Mucosa of stomach (tissue), 1 donor: ENCODE measurements around the gene TRAF7.
"Not testable (repeated sequence)": the region's sequence is repeated elsewhere in the genome, so short reads cannot be mapped to it uniquely, and the experiment has no call there.

Source experiments
- H3K27me3 ChIP-seq: one replicate; pipeline ENCODE4 v1.7.0; 2013; ENCODE audit warnings: mild to moderate bottlenecking, low read length; ENCODE audit not compliant: control insufficient read depth, insufficient read depth
- H3K36me3 ChIP-seq: one replicate; pipeline ENCODE4 v1.7.0; 2013; ENCODE audit warnings: low read length; ENCODE audit not compliant: control insufficient read depth, insufficient read depth
- H3K4me1 ChIP-seq: one replicate; pipeline ENCODE4 v1.7.0; 2013; ENCODE audit warnings: mild to moderate bottlenecking, low read length; ENCODE audit not compliant: control insufficient read depth, insufficient read depth
- H3K4me3 ChIP-seq: one replicate; pipeline ENCODE4 v1.7.0; 2013; ENCODE audit warnings: low read length
- H3K9ac ChIP-seq: one replicate; pipeline ENCODE4 v1.7.0; 2013; ENCODE audit warnings: mild to moderate bottlenecking, low read length, moderate library complexity
- H3K9me3 ChIP-seq: one replicate; pipeline ENCODE4 v1.7.0; 2013; ENCODE audit warnings: mild to moderate bottlenecking, low read length, moderate library complexity; ENCODE audit not compliant: control insufficient read depth
- donor health status: Pancreatic carcinoma.

The TRAF7 gene

GRCh38 chr16:2114225-2114624 is 41.4 kb upstream of the TRAF7 start:
- not testable (repeated sequence) for H3K36me3 ChIP-seq, H3K27me3 ChIP-seq, H3K4me1 ChIP-seq, H3K9ac ChIP-seq, H3K9me3 ChIP-seq, H3K4me3 ChIP-seq

- H3K4me3 ChIP-seq, H3K9ac ChIP-seq, H3K9me3 ChIP-seq, H3K36me3 ChIP-seq, H3K27me3 ChIP-seq, H3K4me1 ChIP-seq: not testable (repeated sequence)
Measured at GRCh38 chr16:2114885-2115590, 40.5 kb upstream of the TRAF7 start.

- H3K9me3 ChIP-seq, result no peaks in the 10 kb centered on the region
- H3K9ac ChIP-seq, result no peak overlapping the region
- no peaks in the 10 kb centered on the region for H3K27me3 ChIP-seq
- no peaks in the 10 kb centered on the region for H3K36me3 ChIP-seq
- H3K4me3 ChIP-seq, result no peak overlapping the region
- H3K4me1 ChIP-seq, result peaks cover 5% of the 10 kb centered on the region
Measured at GRCh38 chr16:2115591-2115973, 40.0 kb upstream of the TRAF7 start.

- not testable (repeated sequence) for H3K36me3 ChIP-seq, H3K27me3 ChIP-seq, H3K4me3 ChIP-seq, H3K9ac ChIP-seq, H3K9me3 ChIP-seq, H3K4me1 ChIP-seq
Measured at GRCh38 chr16:2116428-2116827, 39.2 kb upstream of the TRAF7 start.

- not testable (repeated sequence) for H3K27me3 ChIP-seq, H3K9ac ChIP-seq, H3K36me3 ChIP-seq, H3K4me1 ChIP-seq, H3K9me3 ChIP-seq, H3K4me3 ChIP-seq
Measured at GRCh38 chr16:2117341-2117740, 38.2 kb upstream of the TRAF7 start.

GRCh38 chr16:2117960-2118722 is 37.4 kb upstream of the TRAF7 start:
- not testable (repeated sequence) for H3K27me3 ChIP-seq, H3K9me3 ChIP-seq, H3K9ac ChIP-seq, H3K4me3 ChIP-seq, H3K4me1 ChIP-seq, H3K36me3 ChIP-seq

- not testable (repeated sequence) for H3K36me3 ChIP-seq, H3K27me3 ChIP-seq, H3K9me3 ChIP-seq, H3K4me3 ChIP-seq, H3K9ac ChIP-seq
- H3K4me1 ChIP-seq, result peaks cover 19% of the 10 kb centered on the region
Measured at GRCh38 chr16:2121325-2121724, 34.3 kb upstream of the TRAF7 start.

- H3K4me3 ChIP-seq, result no peak overlapping the region
Measured at GRCh38 chr16:2121853-2122252, 33.7 kb upstream of the TRAF7 start.

GRCh38 chr16:2122429-2122828 is 33.2 kb upstream of the TRAF7 start:
- no peaks in the 10 kb centered on the region for H3K27me3 ChIP-seq
- H3K9me3 ChIP-seq, result no peaks in the 10 kb centered on the region
- no peak overlapping the region for H3K4me3 ChIP-seq
- H3K36me3 ChIP-seq, result no peaks in the 10 kb centered on the region
- no peak overlapping the region for H3K9ac ChIP-seq
- H3K4me1 ChIP-seq, result peaks cover 23% of the 10 kb centered on the region

More at GRCh38 chr16:2121853-2122252, 33.7 kb upstream of the TRAF7 start:
- Histone ChIP-seq H3K4me1 (peaks cover 23% of the 10 kb centered on the region), H3K27me3 (no peaks in the 10 kb centered on the region), H3K36me3 (no peaks in the 10 kb centered on the region), H3K9ac (no peak overlapping the region), H3K9me3 (no peaks in the 10 kb centered on the region)

GRCh38 chr16:2122934-2123683 is 32.5 kb upstream of the TRAF7 start:
- H3K9me3 ChIP-seq, result not testable (repeated sequence)

GRCh38 chr16:2123706-2124376 is 31.7 kb upstream of the TRAF7 start:
- not testable (repeated sequence) for H3K4me3 ChIP-seq, H3K9me3 ChIP-seq, H3K27me3 ChIP-seq, H3K36me3 ChIP-seq, H3K9ac ChIP-seq
- H3K4me1 ChIP-seq, result peaks cover 23% of the 10 kb centered on the region

More at GRCh38 chr16:2122934-2123683, 32.5 kb upstream of the TRAF7 start:
- not testable (repeated sequence) for H3K36me3 ChIP-seq, H3K27me3 ChIP-seq, H3K4me3 ChIP-seq, H3K9ac ChIP-seq
- peaks cover 23% of the 10 kb centered on the region for H3K4me1 ChIP-seq

- H3K4me3 ChIP-seq, H3K9me3 ChIP-seq, H3K9ac ChIP-seq, H3K27me3 ChIP-seq, H3K36me3 ChIP-seq: not testable (repeated sequence)
- peaks cover 23% of the 10 kb centered on the region for H3K4me1 ChIP-seq
Measured at GRCh38 chr16:2124377-2124693, 31.2 kb upstream of the TRAF7 start.
